Endothelial cell of hepatic sinusoid (primary cell): Measurements from ENCODE around the gene MYOD1.

Experiments used
- in situ Hi-C: cut with HindIII; loops from 2 replicates; pipeline ENCODE4 v1.10.0; 2017; ENCODE audit warnings: low sequenced_read_pairs

MYOD1 gene

DNA sequence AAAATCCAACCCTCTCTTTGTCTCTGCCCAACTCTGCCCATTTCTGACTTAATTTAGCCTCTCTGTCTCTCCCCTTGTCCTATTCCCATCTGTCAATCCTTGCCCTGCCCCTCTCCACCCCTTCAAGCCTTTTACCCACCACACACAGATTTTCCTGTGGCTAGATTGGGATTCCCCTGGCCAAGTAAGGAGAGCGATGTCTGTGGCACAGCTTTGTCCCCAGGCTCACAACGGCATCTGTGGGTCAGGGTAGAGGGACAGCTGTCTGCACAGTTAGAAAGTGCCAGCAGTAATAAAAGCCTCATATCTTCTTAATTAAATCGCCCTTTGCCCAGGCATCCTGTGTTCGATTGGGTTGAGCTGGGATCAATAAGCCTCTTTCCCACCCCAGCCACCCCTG, 13.9 kb downstream of the MYOD1 start:
- in situ Hi-C loops: loop anchor here (5.0 kb wide), 2 partner anchors 44 to 81 kb away; no protein-coding TSS in a partner anchor

DNA sequence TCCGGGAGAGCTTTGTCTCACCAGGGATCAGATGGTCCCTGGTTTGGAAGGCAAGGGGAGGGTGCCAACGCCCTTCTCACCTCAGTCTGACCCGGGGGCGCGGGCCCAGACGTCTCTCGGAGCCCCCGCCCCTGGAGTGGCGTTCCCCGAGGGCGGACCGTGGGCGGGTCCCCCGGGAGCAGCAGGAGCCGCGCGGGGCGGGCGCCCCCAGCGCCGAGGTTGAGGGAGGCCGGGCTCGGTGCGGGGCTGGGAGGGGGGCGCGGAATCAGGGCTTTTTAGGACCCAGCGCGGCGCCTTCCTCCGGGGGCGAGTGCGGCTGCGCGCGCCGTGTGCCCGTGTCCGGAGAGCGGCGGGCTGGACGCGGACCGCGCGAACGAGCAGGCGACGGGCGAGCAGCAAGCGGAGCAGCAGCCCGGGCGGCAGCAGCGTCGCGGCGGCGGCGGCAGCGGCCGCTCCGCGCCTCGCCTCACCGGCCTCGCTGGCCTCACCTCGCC, 15.1 kb downstream of the MYOD1 start, which contains the start of gene KCNC1:
KCNC1 (plus strand) TSS at position 364 of the 494 bp plus-strand sequence. CDS start 1,222 bp downstream, outside the sequence.
- in situ Hi-C loops: loop anchor here (5.0 kb wide), 2 partner anchors 43 to 82 kb away; no protein-coding TSS in a partner anchor

DNA sequence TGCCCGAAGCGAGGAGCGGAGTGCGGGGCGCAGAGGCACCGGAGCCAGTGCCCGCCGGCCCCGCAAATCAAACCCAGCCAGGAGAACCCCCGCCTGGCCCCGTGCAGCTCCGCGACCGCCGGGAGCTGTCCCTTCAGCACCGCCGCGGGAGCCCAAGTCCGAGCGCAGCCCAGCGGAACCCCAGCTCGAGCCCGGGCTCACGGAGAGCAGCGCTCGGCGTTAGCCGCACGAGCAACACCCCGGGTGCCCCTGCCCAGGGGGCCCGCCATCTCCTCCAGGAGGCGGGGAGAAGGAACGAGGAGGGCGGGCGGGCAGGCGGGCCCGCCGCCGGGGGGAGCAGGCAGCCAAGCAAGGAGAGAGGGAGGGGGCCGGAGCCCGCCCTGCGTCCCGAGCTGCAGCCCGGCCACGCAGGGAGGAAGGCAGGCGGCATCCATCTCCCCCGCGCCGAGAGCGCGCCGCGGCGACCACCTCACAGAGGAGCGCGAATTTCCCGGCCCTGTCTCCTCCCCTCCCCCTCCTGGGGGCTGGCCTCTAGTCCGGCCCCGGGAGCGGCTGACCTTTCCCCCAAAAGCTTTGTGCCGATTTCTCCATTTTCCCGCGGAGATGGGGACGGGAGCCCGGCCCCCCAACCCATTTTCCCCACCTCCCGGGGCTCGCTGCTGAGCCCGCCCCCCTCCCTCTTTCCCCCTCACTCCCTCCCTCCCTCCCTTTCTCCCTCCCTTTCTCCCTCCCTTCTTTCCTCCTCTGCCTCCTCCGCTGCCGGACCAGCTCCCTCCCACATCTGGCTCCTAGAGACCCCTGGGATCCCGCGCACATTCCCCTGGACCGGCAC, 15.8 kb downstream of the MYOD1 start:
- in situ Hi-C loops: loop anchor here (5.0 kb wide), 2 partner anchors 42 to 83 kb away; no protein-coding TSS in a partner anchor

DNA sequence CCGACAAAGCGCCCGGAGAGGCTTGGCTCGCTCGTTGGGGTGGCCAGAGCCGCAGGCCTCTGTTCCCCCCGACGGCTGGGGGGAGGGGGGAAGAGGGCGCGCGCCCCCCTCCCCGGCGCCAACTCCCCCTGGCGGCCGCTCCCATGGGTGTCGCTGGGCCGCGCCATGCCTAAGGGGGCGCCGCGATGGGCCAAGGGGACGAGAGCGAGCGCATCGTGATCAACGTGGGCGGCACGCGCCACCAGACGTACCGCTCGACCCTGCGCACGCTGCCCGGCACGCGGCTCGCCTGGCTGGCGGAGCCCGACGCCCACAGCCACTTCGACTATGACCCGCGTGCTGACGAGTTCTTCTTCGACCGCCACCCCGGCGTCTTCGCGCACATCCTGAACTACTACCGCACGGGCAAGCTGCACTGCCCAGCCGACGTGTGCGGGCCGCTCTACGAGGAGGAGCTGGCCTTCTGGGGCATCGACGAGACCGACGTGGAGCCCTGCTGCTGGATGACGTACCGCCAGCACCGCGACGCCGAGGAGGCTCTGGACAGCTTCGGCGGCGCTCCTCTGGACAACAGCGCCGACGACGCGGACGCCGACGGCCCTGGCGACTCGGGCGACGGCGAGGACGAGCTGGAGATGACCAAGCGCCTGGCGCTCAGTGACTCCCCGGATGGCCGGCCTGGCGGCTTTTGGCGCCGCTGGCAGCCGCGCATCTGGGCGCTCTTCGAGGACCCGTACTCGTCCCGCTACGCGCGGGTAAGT, 16.6 kb downstream of the MYOD1 start:
- in situ Hi-C loops: no loop called here

DNA sequence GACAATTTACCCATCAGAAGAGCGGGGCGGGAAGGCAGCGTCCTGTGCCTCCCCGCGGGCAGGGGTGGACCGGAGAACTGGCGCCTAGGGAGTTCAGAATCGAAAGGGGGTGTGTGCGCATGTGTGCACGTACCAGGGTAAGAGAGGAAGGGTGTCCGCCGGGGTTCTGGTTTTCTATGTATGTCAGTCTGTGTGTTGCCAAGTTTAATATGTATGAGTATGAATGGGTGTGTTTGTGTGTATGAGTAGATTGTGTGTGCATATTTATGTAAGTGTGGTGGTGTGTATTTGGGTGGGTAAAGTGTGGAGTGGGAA, 17.2 kb downstream of the MYOD1 start:
- in situ Hi-C loops: no loop called here

DNA sequence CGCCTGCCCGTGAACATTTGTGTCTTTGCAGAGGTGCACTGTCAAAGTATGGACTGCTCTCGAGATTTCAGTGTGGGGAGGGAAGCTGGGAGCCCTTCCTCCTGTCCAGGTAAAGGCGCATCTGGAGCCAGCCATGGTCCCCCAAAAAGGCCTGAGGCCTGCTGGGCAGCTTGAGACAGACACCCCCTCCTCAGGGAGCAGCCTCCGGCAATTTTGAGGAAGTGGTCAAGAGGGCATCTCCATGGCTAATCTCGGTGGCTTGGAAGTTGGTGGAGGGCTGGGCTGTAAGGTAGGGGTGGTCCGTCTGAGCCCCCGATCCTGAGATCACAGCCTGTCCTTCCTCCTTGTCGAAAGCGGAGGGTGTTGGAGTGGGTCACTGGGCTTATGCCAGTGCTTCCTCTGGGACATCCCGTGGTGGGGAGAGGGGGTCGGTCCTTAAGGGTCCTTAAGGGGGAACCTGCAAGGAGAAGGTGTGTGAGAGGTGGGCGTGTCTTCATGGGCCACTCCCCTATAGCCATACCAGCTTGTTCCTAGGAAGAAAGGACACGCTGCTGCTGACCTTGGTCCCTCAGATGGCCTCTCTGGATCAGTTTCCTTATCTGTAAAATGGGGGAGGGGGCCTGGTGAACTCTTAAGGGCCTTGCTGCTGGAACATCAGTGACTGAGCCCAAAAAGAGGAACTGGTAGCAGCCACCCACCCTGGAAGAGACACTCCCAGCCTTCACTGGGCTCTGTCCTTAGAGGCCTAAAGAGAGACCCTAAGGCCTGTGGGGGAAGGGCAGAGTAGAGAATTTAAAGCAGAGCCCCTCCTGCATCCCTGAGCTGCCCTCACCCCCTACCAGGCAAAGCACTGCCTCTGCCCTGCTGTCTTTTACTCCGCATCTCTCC, 17.8 kb downstream of the MYOD1 start:
- in situ Hi-C loops: no loop called here

DNA sequence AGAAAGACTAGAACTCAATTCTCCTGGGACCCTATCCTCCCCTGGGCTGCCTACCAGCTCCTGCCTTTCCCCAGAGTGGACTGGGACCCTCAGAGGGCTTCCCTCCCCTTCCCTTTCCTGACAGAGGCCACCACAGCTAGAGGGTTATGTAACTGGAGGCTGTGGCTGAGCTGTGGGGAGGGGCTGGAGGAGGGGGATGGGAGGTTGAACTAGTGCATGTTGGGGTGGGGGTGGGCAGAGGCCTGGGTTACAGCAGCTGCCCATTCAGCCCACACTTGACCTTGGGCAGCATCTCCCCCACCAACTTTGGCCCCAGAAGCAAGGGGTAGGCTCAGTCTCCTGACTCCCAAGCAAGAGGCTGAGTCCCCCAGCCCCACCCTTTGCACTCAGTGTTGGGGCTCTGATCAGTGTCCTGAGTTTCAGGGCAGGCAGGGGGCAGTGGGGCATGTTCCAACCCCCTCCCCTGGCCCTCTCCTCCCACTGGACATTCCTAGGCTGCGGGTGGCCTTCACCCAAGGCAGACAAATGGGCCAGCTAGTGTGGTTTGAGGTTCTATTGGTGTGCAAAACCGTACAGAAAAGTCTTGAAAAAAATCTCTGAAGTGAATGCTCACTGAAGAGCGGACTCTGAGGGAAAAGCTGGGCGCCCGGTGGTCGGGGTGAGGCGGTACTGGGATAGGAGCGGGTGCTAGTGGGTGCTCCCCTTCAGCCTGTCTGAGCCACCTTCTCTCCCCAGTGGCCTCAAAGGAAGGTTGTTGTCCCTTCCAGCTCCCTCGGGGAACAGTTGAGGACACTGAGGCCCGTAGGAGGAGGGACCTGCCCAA, 19.0 kb downstream of the MYOD1 start:
- in situ Hi-C loops: no loop called here

DNA sequence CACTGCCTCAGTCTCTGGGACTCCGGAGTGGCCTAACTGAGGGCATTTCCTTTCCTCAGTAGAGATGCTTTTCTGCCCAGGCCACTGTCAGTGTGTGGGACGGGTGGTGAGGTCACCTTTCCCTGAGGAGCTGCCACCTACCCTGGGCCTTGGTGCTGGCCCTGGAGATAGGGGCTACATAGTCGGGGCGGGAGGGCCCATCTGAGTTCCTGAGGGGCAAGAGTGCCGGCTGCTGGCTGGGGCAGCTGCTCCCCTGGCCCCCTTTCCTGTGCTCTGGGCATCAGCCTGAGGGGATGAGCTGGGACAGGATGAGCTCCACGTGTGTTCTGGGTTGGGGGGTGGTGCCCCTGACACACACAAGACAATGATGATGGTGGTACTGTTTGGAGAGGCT, 20.6 kb downstream of the MYOD1 start:
- in situ Hi-C loops: no loop called here

DNA sequence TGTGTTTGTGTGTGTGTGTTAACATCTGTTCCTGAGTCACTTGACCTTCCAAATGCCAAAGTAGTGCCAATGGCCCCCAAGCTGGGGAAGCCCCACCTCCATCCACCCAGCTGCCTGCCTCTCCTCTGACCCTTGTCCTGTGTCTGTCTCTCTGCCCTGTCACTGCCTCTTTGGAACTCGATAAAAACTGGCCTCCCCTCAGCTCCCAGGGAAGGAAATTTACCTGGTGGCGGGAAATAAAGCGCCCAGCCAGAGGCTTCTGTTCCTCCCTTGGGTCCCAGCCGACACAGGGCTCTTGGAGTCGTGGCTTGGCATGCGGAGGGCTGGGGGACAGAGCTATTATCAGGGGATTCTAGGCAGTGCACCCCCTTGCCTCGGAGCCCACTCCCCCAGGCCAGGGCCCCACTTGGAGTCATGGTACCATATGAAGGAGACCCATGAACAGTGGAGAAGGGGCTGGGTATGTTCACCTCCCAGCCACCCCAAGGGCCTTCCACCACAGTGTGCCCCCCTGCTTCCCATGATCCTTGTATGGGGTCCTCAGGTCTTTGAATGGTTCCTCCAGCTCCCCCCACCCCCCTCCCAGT, 21.4 kb downstream of the MYOD1 start:
- in situ Hi-C loops: no loop called here

DNA sequence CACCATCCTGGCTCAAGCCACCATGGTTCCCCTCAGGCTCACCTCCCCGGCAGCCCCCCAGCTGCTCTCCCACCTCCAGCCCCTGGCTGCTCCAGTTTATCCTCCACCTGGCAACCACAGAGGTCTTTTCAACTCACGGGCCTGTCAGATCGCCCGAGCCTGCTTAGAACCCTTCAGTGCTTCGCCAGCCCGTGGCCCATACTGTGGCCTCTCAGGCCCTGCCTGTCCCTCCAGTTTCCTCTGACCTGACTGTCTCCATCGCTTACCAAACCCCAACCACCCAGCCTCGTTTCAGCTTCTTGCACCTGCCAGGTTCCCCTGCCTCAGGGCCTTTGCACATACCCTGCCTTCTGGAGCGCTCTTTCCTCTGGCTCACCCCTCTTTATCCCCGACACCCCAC, 22.1 kb downstream of the MYOD1 start:
- in situ Hi-C loops: no loop called here

DNA sequence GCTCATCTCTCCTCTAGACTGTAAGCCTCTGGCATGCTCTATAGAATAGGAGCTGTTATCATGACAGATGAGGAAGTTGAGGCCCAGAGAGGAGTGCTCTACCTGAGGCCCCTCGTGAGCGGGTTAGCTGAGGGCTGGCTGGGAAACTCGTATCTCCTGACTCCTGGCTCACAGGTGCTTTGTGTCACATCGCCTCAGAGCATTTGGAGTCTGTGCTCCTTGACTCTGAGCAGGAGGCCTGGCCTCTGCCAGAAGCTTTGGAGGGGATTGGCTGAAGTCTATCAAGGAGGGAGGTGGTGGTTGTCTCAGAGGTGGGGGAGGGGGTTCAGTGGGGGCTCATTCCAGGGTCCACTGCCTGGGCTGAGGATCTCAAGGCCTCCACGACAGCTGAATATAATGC, 22.6 kb downstream of the MYOD1 start:
- in situ Hi-C loops: no loop called here

DNA sequence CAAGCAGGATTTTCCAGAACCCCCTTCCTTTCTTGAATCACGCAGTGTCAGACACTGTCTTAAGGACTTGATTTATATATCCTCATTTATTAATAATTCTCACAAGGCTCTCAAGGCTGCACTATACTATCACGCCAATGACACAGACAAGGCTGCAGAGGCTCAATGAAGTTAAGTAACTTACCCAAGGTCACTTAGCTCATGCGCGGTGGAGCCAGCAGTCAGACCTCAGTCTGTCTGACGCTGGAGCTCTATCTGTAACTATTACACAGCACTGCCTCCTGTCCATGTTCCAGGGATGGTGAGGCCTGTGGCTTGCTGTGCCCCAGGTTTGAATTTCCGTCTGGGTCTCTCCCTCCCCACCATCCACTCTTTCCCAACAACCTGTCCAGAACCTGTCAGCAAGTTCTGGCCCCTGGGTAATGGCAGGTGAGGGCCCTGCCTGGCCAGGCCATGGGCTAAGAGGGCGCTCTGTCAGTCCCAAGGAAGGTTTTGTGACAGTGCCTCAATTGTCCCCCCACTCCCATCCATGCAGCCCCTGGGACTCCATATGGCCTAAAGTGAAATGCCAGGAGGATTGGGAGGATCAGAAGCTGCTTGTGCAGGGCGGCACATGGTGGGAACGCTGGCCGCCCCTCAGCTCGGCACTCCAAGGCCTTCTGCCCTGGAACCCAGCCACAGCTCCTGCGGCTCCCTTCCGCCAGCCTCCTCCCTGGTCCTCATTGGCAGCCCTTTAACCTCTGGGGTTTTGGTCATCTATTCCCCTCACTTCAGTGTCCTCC, 23.8 kb downstream of the MYOD1 start:
- in situ Hi-C loops: no loop called here

DNA sequence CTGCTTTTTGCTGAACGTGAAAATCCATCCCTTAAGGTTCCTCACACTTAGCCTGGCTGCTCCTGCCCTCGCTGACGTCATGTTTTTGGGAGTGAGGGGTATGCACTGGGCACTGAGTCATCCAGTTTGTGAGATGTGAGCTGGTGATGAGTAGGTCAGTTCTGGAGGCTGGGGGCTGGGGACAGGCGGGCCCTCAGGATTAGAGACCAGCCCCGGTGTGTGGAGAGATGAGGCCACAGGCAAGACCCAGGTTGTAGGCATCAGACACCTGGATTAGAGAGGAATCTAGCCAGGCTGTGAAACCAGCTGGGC, 24.4 kb downstream of the MYOD1 start:
- in situ Hi-C loops: no loop called here

DNA sequence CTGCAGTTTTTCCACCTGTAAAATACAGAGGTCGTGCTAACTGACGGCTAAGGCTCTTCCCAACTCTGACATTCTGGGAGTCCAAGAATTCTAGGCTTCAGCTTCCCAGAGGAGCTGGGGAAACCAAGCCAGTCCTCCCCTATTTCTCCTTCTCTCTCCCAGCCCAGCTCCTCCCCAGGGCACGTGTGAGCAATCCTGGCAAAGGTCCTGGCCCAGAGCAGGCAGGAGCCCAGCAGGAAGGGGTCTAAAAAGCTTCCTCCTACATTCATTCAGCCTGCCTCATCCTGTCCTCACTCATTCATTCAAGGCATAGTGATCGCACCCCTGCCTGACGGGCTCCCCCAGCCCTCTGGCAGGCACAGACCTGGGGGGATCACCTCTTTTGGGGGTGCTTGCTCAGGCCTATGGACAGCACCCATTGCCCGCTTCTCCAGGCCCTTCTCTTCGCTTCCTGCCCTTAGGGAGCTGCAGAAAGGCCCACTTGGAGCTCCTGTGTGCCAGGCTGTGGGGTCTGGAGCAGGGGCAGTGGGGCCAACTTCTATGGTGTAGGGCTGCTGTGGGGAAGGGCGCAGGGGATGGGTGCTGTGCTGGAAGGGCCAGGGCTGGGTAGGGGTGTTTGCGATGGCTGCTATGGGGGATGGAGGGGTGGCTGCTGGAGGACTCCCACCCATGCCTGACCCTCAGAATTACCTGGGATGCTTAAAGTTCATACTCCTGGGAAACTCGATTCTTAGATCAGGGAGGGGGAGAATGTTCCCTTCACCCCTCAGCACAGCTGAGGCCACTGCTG, 25.0 kb downstream of the MYOD1 start:
- in situ Hi-C loops: no loop called here

DNA sequence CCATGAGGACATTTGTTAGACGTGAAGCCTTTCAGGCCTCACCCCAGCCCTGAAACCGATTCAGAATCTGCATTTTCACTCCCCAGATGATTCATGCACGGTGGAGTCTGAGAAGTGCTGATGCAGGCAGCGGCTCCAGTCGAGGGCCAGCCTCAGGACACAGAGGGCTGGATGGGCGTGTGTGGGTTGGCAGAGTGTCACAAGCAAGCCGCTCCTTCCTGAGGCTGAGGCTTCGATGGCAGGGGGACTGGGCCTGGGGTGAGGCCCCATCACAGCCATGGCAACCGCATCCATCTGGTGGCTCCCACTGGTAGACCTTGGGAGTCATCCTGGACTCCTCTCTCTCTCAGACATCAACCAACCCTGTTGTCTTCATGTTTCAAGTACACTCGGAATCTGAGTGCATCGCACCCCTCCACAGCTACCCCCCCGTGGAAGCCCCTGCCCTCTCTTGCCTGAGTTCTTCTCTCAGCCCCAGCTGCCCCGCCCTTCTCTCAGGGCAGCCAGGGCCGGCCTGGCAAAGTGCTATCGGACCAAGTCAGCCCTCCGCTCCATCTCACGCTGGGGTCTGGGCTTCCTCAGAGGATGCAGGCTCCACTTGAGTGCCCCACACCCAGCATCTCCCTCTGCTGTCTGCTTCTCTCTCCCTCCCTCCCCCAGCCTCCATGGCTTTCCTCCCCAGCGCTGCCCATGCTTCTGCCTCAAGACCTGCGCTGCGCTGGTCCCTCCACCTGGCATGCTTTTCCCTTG, 25.8 kb downstream of the MYOD1 start:
- in situ Hi-C loops: no loop called here

DNA sequence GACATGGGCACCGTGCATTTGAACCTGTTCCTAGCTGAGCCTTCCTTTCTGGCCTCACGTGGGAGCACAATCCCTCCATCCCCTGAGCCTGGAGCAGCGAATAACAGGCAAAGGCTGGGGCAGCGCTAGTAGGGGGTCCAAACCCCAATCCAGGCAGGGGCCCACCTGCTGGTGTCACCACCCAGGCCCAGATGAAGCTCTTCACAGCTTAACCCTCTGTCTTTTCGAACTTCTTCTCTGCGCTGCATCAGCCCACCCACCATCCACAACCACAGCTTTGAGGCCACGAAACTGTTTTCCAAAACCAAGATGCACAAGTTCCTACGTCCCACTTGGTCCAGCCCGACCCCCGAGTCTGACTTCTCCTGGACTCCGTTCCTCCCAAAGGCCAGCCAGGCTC, 26.7 kb downstream of the MYOD1 start:
- in situ Hi-C loops: no loop called here

DNA sequence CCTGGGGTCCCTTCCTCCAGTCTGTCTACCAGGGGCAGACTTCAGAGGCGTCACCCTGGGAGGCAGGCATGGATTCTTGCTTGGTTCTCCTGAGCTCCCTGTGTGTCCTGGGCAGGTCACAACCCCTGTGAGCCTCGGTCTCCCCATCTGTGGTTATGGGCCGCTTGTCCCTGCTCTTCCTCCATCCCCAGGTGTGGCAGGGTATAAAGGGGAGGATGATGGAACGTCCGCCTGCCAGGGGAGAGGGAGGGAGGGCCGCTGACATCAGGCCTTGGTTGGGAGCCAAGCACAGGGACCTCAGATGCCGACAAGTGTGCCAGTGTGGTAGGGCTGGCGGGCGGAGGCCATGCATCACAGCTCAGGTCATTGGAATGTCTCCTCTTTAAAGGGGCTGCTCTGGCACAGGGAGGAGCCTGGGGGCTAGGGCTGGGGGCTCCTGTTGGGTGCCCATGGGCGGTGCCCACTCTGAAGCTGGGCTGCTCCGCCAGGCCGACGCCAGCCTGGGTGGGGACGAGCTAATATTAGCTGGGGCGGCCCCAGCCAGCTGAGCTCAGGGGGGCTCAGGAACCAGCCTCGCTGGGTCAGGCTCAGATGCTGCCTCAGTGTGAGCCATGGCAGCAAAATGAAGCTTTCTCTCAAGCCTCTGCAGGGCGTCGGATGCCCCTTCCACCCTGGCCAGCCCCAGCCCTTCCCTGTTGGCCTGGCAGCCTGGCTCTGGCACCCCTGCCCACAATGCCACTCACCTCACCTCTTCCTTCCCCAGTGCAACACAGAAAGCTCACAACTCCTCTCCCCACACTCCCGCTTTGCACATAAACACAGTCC, 28.0 kb downstream of the MYOD1 start:
- in situ Hi-C loops: no loop called here
